Vagina (tissue), 2 donors: ENCODE data around the gene CD58.

ENCODE experiments used
- CTCF ChIP-seq, 3 experiments: fragments of 450-650 bp in 2 of 3; fragments of 200-600 bp in 1 of 3; sonication (generic) in 1 of 3; IDR thresholded peaks; one replicate each; pipeline ENCODE4 v1.5.1; 2017 to 2019; ENCODE audit warnings: antibody characterized with exemption in 3 of 3, mild to moderate bottlenecking in 2 of 3, moderate library complexity in 2 of 3
- POLR2A ChIP-seq, 2 donors: fragments of 450-650 bp; IDR thresholded peaks; one replicate each; pipeline ENCODE4 v1.6.1; 2017; ENCODE audit warnings: antibody characterized with exemption in 2 of 2, mild to moderate bottlenecking in 2 of 2, moderate library complexity in 2 of 2

GRCh38 chr1:116540088-116540487 is 30.7 kb downstream of the CD58 start:
- TF ChIP-seq CTCF (IDR thresholded peaks at IDR 0.05) (no peak), POLR2A (IDR thresholded peaks at IDR 0.05) (no peak)
